ENCODE data around the gene SLC4A5.
A peak's percentile ranks its signal among the peaks of the same experiment; 100 is the strongest.
"Not testable (repeated sequence)": the region's sequence is repeated elsewhere in the genome, so short reads cannot be mapped to it uniquely, and the experiment has no call there.

Gene SLC4A5

GRCh38 chr2:74347742-74348141 is 4.5 kb upstream of the SLC4A5 start:
- Histone ChIP-seq H3K36me3 (no peaks in the 10 kb centered on the region), H3K27ac (no peak overlapping the region), H3K9me3 (no peaks in the 10 kb centered on the region), H3K4me1 (ENCODE audit: control insufficient read depth in 1 of 2, insufficient read depth in 1 of 2, low read depth in 1 of 2, low read length in 1 of 2) (no peaks in the 10 kb centered on the region), H3K4me3 (ENCODE audit: low read depth in 1 of 2, low read length in 1 of 2) (no peak overlapping the region), H3K27me3 (no peaks in the 10 kb centered on the region)
- no peak for TF ChIP-seq CTCF (IDR thresholded peaks at IDR 0.05)

DNA sequence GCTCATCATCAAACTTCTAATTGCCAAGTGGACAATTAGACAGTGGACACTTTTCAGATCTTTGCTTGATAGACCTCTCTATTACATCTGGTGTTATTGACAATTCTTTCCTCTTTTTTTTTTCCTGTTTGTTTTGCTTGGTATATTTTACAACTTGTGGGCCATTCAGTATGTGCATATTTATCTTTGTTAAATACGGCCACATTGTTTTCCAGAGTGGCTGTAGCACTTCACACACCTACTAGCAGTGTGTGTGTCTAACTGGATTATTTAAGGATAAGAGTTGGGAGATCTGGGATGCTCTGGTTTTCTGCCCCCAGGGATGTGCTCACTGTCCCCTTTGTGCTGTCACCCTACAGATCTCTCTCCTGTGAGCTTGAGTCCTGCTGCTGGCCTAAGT is 4.1 kb upstream of the SLC4A5 start:
- Histone ChIP-seq H3K9me3 (no peaks in the 10 kb centered on the region), H3K4me3 (ENCODE audit: low read depth in 1 of 2, low read length in 1 of 2) (no peak overlapping the region), H3K27ac (no peak overlapping the region), H3K4me1 (ENCODE audit: control insufficient read depth in 1 of 2, insufficient read depth in 1 of 2, low read depth in 1 of 2, low read length in 1 of 2) (no peaks in the 10 kb centered on the region), H3K27me3 (no peaks in the 10 kb centered on the region), H3K36me3 (no peaks in the 10 kb centered on the region)
- TF ChIP-seq CTCF (IDR thresholded peaks at IDR 0.05): no peak

DNA sequence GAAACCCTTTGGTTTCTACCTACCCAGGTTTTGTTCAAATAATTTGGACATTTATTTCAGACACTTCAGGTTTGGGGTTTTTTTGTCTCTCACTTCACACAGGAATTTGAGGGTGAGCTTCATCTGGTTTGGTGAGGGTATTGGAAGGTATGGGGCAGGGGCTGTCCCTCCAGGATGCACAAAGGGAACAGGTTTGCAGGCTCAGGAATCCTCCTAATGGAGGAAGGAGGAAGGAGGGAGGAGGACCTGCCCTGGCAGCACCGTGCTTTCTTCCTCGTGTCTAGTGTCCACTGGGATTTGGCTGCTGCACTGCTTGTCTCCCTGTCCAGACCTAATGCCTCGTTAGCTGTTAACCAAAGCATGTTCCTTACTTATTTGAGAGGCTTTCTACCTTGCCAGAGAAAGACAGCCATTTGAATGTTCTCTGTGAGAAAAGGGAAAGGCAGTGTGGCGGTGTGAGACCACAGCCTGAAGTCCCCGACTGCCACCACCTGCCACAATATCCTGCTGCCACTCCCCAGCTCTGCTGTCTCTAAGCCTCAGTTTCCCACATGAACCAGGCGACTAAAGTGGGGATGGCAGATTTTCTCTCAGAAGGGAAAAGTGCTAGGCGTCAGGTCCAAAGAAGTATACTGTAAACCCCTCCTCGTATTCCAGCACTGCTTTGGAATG is 2.2 kb upstream of the SLC4A5 start:
- Histone ChIP-seq H3K36me3 (no peaks in the 10 kb centered on the region), H3K9me3 (no peaks in the 10 kb centered on the region), H3K4me1 (ENCODE audit: control insufficient read depth in 1 of 2, insufficient read depth in 1 of 2, low read depth in 1 of 2, low read length in 1 of 2) (no peaks in the 10 kb centered on the region), H3K27me3 (no peaks in the 10 kb centered on the region), H3K27ac (no peak overlapping the region), H3K4me3 (ENCODE audit: low read depth in 1 of 2, low read length in 1 of 2) (no peak overlapping the region)
- TF ChIP-seq CTCF (IDR thresholded peaks at IDR 0.05): no peak

- not testable (repeated sequence) for H3K4me3 ChIP-seq (ENCODE audit: low read depth in 1 of 2, low read length in 1 of 2); H3K36me3 ChIP-seq; H3K27me3 ChIP-seq; H3K27ac ChIP-seq; H3K9me3 ChIP-seq; H3K4me1 ChIP-seq (ENCODE audit: control insufficient read depth in 1 of 2, insufficient read depth in 1 of 2, low read depth in 1 of 2, low read length in 1 of 2)
These were observed 7.0 kb downstream of the SLC4A5 start for GRCh38 chr2:74336227-74336626.

DNA sequence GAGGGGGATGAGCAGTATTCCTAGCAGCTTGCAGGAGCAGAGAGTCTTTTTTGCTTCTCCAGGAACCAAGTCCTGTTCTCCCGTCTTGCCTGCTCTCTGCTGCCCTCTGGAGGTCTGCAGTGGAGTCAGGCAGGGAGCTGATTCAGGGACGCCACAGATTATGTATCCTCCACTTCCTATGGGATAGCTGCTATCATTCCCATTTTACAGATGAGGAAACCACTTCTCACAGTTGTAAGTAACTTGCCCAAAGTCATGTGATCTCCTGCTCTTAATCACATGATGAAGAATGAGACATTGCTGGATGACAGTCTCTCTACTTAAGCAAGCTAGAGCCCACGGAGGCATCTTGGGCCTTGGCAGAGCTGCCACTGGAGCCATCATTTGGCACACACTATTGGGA is 8.3 kb downstream of the SLC4A5 start:
- no peaks in the 10 kb centered on the region for H3K4me1 ChIP-seq (ENCODE audit: control insufficient read depth in 1 of 2, insufficient read depth in 1 of 2, low read depth in 1 of 2, low read length in 1 of 2)
- no peak overlapping the region for H3K27ac ChIP-seq
- H3K27me3 ChIP-seq: no peaks in the 10 kb centered on the region
- H3K9me3 ChIP-seq: no peaks in the 10 kb centered on the region
- H3K4me3 ChIP-seq (ENCODE audit: low read depth in 1 of 2, low read length in 1 of 2): no peak overlapping the region
- TF ChIP-seq CTCF (IDR thresholded peaks at IDR 0.05): peak; percentile 76
- no peaks in the 10 kb centered on the region for H3K36me3 ChIP-seq

- Histone ChIP-seq H3K4me1 (ENCODE audit: control insufficient read depth in 1 of 2, insufficient read depth in 1 of 2, low read depth in 1 of 2, low read length in 1 of 2) (no peaks in the 10 kb centered on the region), H3K27me3 (no peaks in the 10 kb centered on the region), H3K9me3 (no peaks in the 10 kb centered on the region), H3K36me3 (no peaks in the 10 kb centered on the region), H3K27ac (no peak overlapping the region), H3K4me3 (ENCODE audit: low read depth in 1 of 2, low read length in 1 of 2) (no peak overlapping the region)
- TF ChIP-seq CTCF (IDR thresholded peaks at IDR 0.05): no peak
These were observed 9.2 kb downstream of the SLC4A5 start for GRCh38 chr2:74333896-74334586.

Measured in neutrophil (primary cell).